Panc1 (cell line): ENCODE results near the gene FMOD.

Source experiments
- POLR2AphosphoS5 ChIP-seq: IDR thresholded peaks from 2 replicates; pipeline ENCODE4 v1.6.1; 2012; ENCODE audit warnings: mild to moderate bottlenecking, low read depth, low read length, moderate library complexity
- SIN3A ChIP-seq: IDR thresholded peaks from 2 replicates; pipeline ENCODE4 v1.6.1; 2012; ENCODE audit warnings: low read depth, mild to moderate bottlenecking, low read length, moderate library complexity, borderline replicate concordance; ENCODE audit not compliant: insufficient read depth
- TCF7L2 ChIP-seq: IDR thresholded peaks from 2 replicates; pipeline ENCODE4 v1.6.1; 2011; ENCODE audit warnings: mild to moderate bottlenecking, low read depth, low read length, inconsistent platforms
- TF ChIP-seq, protein P1 (sequence below): fragments of 450-650 bp; IDR thresholded peaks from 2 replicates; pipeline ENCODE4 v1.5.1; 2017; ENCODE audit warnings: mild to moderate bottlenecking
- TF ChIP-seq, protein P2 (sequence below), 2 experiments: IDR thresholded peaks; 2 replicates each; pipeline ENCODE4 v1.6.1; 2011 to 2012; ENCODE audit warnings: low read depth in 2 of 2, control low read depth in 1 of 2, low read length in 1 of 2, mild to moderate bottlenecking in 1 of 2, moderate library complexity in 1 of 2; ENCODE audit not compliant: insufficient read depth in 1 of 2

DNA sequence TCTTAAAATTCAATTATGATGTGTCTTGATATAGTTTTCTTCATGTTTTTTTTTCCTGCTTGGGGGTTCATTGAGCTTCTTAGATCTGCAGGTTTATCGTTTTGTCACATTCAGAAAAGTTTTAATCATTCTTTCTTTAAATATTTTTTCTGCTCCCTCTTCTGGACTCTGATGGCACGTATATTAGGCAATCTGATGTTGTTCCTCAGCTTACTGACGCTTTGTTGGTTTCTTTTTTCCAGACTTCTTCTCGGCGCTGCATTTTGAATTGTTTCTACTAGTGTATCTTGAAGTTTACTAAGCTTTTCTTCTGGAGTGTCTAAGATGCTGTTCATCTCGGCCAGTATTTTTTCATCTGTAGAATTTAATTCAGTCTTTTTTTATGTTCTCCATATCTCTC is 44.8 kb upstream of the FMOD start:
- TF ChIP-seq, protein P1, sequence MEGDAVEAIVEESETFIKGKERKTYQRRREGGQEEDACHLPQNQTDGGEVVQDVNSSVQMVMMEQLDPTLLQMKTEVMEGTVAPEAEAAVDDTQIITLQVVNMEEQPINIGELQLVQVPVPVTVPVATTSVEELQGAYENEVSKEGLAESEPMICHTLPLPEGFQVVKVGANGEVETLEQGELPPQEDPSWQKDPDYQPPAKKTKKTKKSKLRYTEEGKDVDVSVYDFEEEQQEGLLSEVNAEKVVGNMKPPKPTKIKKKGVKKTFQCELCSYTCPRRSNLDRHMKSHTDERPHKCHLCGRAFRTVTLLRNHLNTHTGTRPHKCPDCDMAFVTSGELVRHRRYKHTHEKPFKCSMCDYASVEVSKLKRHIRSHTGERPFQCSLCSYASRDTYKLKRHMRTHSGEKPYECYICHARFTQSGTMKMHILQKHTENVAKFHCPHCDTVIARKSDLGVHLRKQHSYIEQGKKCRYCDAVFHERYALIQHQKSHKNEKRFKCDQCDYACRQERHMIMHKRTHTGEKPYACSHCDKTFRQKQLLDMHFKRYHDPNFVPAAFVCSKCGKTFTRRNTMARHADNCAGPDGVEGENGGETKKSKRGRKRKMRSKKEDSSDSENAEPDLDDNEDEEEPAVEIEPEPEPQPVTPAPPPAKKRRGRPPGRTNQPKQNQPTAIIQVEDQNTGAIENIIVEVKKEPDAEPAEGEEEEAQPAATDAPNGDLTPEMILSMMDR: no peak
- TF ChIP-seq, protein P2, sequence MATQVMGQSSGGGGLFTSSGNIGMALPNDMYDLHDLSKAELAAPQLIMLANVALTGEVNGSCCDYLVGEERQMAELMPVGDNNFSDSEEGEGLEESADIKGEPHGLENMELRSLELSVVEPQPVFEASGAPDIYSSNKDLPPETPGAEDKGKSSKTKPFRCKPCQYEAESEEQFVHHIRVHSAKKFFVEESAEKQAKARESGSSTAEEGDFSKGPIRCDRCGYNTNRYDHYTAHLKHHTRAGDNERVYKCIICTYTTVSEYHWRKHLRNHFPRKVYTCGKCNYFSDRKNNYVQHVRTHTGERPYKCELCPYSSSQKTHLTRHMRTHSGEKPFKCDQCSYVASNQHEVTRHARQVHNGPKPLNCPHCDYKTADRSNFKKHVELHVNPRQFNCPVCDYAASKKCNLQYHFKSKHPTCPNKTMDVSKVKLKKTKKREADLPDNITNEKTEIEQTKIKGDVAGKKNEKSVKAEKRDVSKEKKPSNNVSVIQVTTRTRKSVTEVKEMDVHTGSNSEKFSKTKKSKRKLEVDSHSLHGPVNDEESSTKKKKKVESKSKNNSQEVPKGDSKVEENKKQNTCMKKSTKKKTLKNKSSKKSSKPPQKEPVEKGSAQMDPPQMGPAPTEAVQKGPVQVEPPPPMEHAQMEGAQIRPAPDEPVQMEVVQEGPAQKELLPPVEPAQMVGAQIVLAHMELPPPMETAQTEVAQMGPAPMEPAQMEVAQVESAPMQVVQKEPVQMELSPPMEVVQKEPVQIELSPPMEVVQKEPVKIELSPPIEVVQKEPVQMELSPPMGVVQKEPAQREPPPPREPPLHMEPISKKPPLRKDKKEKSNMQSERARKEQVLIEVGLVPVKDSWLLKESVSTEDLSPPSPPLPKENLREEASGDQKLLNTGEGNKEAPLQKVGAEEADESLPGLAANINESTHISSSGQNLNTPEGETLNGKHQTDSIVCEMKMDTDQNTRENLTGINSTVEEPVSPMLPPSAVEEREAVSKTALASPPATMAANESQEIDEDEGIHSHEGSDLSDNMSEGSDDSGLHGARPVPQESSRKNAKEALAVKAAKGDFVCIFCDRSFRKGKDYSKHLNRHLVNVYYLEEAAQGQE (IDR thresholded peaks at IDR 0.05; ENCODE audit: insufficient read depth in 1 of 2, low read depth in 2 of 2, low read length in 1 of 2): no peak
- TF ChIP-seq TCF7L2: no peak
- no peak for TF ChIP-seq POLR2AphosphoS5
- no peak for TF ChIP-seq SIN3A
